Neuronal stem cell (in vitro differentiated cells): ENCODE measurements around the gene PRKN.

Source experiments
- DNase-seq: peaks from one replicate; pipeline ENCODE4 v3.0.0-alpha.2; 2013; ENCODE audit warnings: low spot score
- H2AFZ ChIP-seq: one replicate; pipeline ENCODE4 v1.6.1; 2013; ENCODE audit warnings: mild to moderate bottlenecking, low read length, inconsistent platforms
- H2AK5ac ChIP-seq: 2 replicates; pipeline ENCODE4 v1.6.1; 2013; ENCODE audit warnings: low read depth, mild to moderate bottlenecking, inconsistent platforms, low read length, moderate library complexity, mixed read lengths
- H2BK120ac ChIP-seq: 2 replicates; pipeline ENCODE4 v1.6.1; 2013; ENCODE audit warnings: low read depth, mild to moderate bottlenecking, inconsistent platforms, low read length, moderate library complexity, mixed read lengths
- H2BK12ac ChIP-seq: one replicate; pipeline ENCODE4 v1.6.1; 2013; ENCODE audit warnings: low read length, inconsistent platforms
- H2BK15ac ChIP-seq: 2 replicates; pipeline ENCODE4 v1.6.1; 2013; ENCODE audit warnings: mild to moderate bottlenecking, low read length, inconsistent platforms, mixed read lengths
- H2BK5ac ChIP-seq: one replicate; pipeline ENCODE4 v1.6.1; 2013; ENCODE audit warnings: inconsistent platforms, mild to moderate bottlenecking, low read length, moderate library complexity
- H3K14ac ChIP-seq: one replicate; pipeline ENCODE4 v1.6.1; 2013; ENCODE audit warnings: low read length, inconsistent platforms
- H3K18ac ChIP-seq: 2 replicates; pipeline ENCODE4 v1.6.1; 2013; ENCODE audit warnings: low read length, inconsistent platforms
- H3K23ac ChIP-seq: 2 replicates; pipeline ENCODE4 v1.6.1; 2013; ENCODE audit warnings: low read depth, mild to moderate bottlenecking, mixed read lengths, low read length, inconsistent platforms; ENCODE audit not compliant: poor library complexity
- H3K27ac ChIP-seq: replicated peaks from 3 replicates; pipeline ENCODE4 v1.5.1; 2013; ENCODE audit warnings: low read length, inconsistent platforms
- H3K27me3 ChIP-seq, 3 experiments: 2 replicates each; pipeline ENCODE4 v1.6.1; 2013; ENCODE audit warnings: low read length in 3 of 3, mild to moderate bottlenecking in 2 of 3, inconsistent platforms in 1 of 3, low read depth in 1 of 3, mixed read lengths in 1 of 3, moderate library complexity in 1 of 3; ENCODE audit not compliant: control insufficient read depth in 3 of 3, insufficient read depth in 3 of 3
- H3K36me3 ChIP-seq, 2 donors: replicated peaks in 1 of 2; 2 replicates each; pipeline ENCODE4 v1.6.1; 2013; ENCODE audit warnings: low read length in 2 of 2; ENCODE audit not compliant: control insufficient read depth in 2 of 2, insufficient read depth in 2 of 2
- H3K4ac ChIP-seq: 2 replicates; pipeline ENCODE4 v1.6.1; 2013; ENCODE audit warnings: inconsistent platforms, mild to moderate bottlenecking, low read length, moderate library complexity
- H3K4me1 ChIP-seq, 2 donors: 1 replicate in 1 of 2; 2 replicates in 1 of 2; pipeline ENCODE4 v1.6.1; 2013; ENCODE audit warnings: low read length in 2 of 2, low read depth in 1 of 2; ENCODE audit not compliant: control insufficient read depth in 2 of 2, insufficient read depth in 1 of 2
- H3K4me2 ChIP-seq: one replicate; pipeline ENCODE4 v1.6.1; 2013; ENCODE audit warnings: mild to moderate bottlenecking, low read length, inconsistent platforms; ENCODE audit not compliant: insufficient read depth, poor library complexity, severe bottlenecking
- H3K4me3 ChIP-seq, 2 donors: 2 replicates each; pipeline ENCODE4 v1.5.1; 2013; ENCODE audit warnings: low read length in 2 of 2, mild to moderate bottlenecking in 2 of 2, inconsistent platforms in 1 of 2, moderate library complexity in 1 of 2
- H3K79me1 ChIP-seq: one replicate; pipeline ENCODE4 v1.6.1; 2013; ENCODE audit warnings: low read depth, mild to moderate bottlenecking, inconsistent platforms, low read length, moderate library complexity
- H3K9ac ChIP-seq: one replicate; pipeline ENCODE4 v1.6.1; 2013; ENCODE audit warnings: mild to moderate bottlenecking, low read depth, low read length, inconsistent platforms; ENCODE audit not compliant: poor library complexity
- H3K9me3 ChIP-seq, 2 donors: replicated peaks in 1 of 2; 2 replicates each; pipeline versions ENCODE3 to v1.6.1; 2013; ENCODE audit warnings: low read length in 2 of 2, mild to moderate bottlenecking in 2 of 2, inconsistent platforms in 1 of 2, low read depth in 1 of 2, mixed read lengths in 1 of 2, moderate library complexity in 1 of 2; ENCODE audit not compliant: control insufficient read depth in 2 of 2, insufficient read depth in 1 of 2
- H4K8ac ChIP-seq: one replicate; pipeline ENCODE4 v1.6.1; 2013; ENCODE audit warnings: low read depth, mild to moderate bottlenecking, inconsistent platforms, low read length, moderate library complexity
- H4K91ac ChIP-seq: one replicate; pipeline ENCODE4 v1.6.1; 2013; ENCODE audit warnings: low read length, low read depth, mild to moderate bottlenecking, inconsistent platforms; ENCODE audit not compliant: poor library complexity
- WGBS, 2 donors: extraction: QIAGEN DNeasy Blood & Tissue Kit; methylation state at CpG; one replicate each; pipeline ENCODE4 v1.1.7; 2013; ENCODE audit warnings: missing lambda C conversion rate in 2 of 2, mixed read lengths in 1 of 2; ENCODE audit not compliant: insufficient read length in 2 of 2, insufficient replicate concordance in 1 of 2; ENCODE audit errors: extremely low coverage in 2 of 2; 5-methylcytosine and 5-hydroxymethylcytosine counted together

The PRKN gene

GRCh38 chr6:162026031-162026430 lies 701.5 kb downstream of the PRKN start:
- H3K9me3 ChIP-seq = no peaks in the 10 kb centered on the region
- H2BK15ac ChIP-seq = no peak overlapping the region
- no peaks in the 10 kb centered on the region for H3K27me3 ChIP-seq
- no peak overlapping the region for H4K91ac ChIP-seq
- WGBS, 2 donors = no CpG with 5 or more reads among the region's 8 CpGs
- H2AK5ac ChIP-seq = no peak overlapping the region
- H3K4me2 ChIP-seq = no peak overlapping the region
- H3K4me1 ChIP-seq = no peaks in the 10 kb centered on the region
- H3K23ac ChIP-seq = no peak overlapping the region
- DNase-seq = no peak
- H3K14ac ChIP-seq = no peak overlapping the region
- H2BK120ac ChIP-seq = no peak overlapping the region
- H3K9ac ChIP-seq = no peak overlapping the region
- H2BK5ac ChIP-seq = no peak overlapping the region
- no peak overlapping the region for H3K4ac ChIP-seq
- no peak overlapping the region for H3K4me3 ChIP-seq
- H2BK12ac ChIP-seq = no peak overlapping the region
- H3K27ac ChIP-seq = no peak overlapping the region
- no peak overlapping the region for H4K8ac ChIP-seq
- H3K79me1 ChIP-seq = no peaks in the 10 kb centered on the region
- H3K18ac ChIP-seq = no peak overlapping the region
- H3K36me3 ChIP-seq = no peaks in the 10 kb centered on the region
- no peak overlapping the region for H2AFZ ChIP-seq

DNA sequence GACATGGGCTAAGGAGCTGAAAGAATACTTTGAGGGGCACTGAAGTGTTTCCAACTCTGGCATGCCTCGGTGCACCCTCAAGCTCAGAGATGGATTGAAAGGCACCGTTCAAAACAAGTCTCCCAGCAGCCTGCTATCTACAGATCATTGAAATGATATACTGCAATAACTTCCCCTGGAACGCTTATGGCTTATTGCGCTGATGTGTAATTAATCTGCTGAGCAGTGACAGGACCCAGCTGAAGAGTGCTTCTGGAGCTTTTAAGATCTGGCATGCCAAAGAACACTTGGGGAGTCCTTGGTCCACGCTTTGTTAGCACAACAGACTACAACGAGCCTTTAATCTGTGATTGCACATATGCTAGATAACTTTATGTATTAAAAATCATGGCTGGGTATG lies 708.2 kb downstream of the PRKN start:
- H3K4me3 ChIP-seq = no peak overlapping the region

DNA sequence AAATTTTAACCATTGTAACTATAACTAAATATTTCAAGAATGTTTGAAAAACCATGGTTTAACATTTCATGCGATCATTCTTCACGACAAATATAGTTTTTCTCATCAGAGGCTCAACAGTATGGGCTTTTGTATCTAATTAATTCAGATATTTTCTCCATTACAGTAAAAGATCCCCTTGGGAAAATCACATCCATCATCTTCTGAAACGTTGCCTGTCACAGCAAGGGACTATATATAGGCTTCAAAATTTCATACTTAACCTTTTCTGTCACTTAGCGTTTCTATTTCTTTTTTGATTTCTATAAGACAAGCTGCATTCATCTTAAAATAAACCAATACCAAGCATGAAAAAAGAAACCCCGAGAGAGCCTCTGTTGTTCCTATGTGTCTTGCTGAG lies 710.0 kb downstream of the PRKN start:
- WGBS, 2 donors = no CpG with 5 or more reads among the region's 5 CpGs
- Histone ChIP-seq H3K27ac (no peak overlapping the region), H3K27me3 (no peaks in the 10 kb centered on the region), H3K23ac (no peak overlapping the region), H4K8ac (no peak overlapping the region), H3K4ac (no peak overlapping the region), H3K36me3 (no peaks in the 10 kb centered on the region), H3K79me1 (no peaks in the 10 kb centered on the region), H3K14ac (no peak overlapping the region), H2BK5ac (no peak overlapping the region), H3K9ac (no peak overlapping the region), H2AK5ac (no peak overlapping the region), H4K91ac (no peak overlapping the region), H2BK120ac (no peak overlapping the region), H3K4me2 (no peak overlapping the region), H2BK12ac (no peak overlapping the region), H3K18ac (no peak overlapping the region), H3K4me1 (no peaks in the 10 kb centered on the region), H2BK15ac (no peak overlapping the region), H2AFZ (no peak overlapping the region), H3K9me3 (no peaks in the 10 kb centered on the region), H3K4me3 (no peak overlapping the region)
- DNase-seq = no peak

More for the DNA sequence above, 708.2 kb downstream of the PRKN start:
- H2BK5ac ChIP-seq = no peak overlapping the region
- H3K79me1 ChIP-seq = no peaks in the 10 kb centered on the region
- H3K4me1 ChIP-seq = no peaks in the 10 kb centered on the region
- H4K8ac ChIP-seq = no peak overlapping the region
- H3K4ac ChIP-seq = no peak overlapping the region
- no peak overlapping the region for H3K27ac ChIP-seq
- no peak for DNase-seq
- no peak overlapping the region for H3K18ac ChIP-seq
- no peak overlapping the region for H2BK120ac ChIP-seq
- no CpG with 5 or more reads among the region's 6 CpGs for WGBS, 2 donors
- no peak overlapping the region for H2BK15ac ChIP-seq
- H3K23ac ChIP-seq = no peak overlapping the region
- H2AK5ac ChIP-seq = no peak overlapping the region
- H2BK12ac ChIP-seq = no peak overlapping the region
- no peak overlapping the region for H3K4me2 ChIP-seq
- no peak overlapping the region for H3K14ac ChIP-seq
- H4K91ac ChIP-seq = no peak overlapping the region
- H3K27me3 ChIP-seq = no peaks in the 10 kb centered on the region
- H3K36me3 ChIP-seq = no peaks in the 10 kb centered on the region
- H2AFZ ChIP-seq = no peak overlapping the region
- no peaks in the 10 kb centered on the region for H3K9me3 ChIP-seq
- H3K9ac ChIP-seq = no peak overlapping the region

DNA sequence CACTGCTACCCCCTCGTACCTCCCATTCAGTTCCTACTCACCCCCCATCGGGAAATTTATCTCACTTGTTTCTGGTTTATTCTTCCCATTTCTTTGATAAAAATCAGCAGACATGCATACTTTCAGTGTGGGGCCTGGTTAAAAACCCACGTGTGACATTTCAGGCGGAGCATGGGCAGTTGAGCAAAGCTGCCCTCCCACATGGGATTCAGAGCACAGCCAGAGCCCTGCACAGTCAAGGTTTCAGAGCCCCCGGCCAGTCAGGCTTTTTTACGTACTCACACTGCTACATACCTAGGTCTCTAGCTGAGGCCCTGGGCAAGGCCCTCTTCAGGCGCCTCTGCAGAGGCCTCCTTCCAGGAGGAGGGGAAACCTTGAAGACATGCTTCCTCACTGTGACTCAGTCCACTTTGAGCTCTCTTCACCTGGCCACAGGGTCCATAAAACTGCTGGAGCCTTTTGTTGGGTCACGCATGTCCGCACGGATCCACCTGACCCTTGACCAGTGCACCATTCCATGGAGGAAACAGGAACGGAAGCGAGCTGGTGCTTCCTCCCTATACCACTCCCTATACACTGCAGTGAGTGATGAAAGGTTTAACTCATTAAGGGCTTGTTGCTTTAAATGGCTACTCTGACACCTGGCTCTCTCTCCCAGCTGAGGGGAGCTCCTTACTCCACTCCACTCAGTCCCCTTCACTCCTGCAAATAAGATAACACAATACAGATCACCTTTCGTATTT lies 713.3 kb downstream of the PRKN start:
- no peak overlapping the region for H2AFZ ChIP-seq
- H4K8ac ChIP-seq = no peak overlapping the region
- H3K14ac ChIP-seq = no peak overlapping the region
- no peaks in the 10 kb centered on the region for H3K36me3 ChIP-seq
- H3K4me1 ChIP-seq = no peaks in the 10 kb centered on the region
- no peak overlapping the region for H3K4me2 ChIP-seq
- peak overlapping the region; percentile 38 for H4K91ac ChIP-seq
- H3K27me3 ChIP-seq = no peaks in the 10 kb centered on the region
- no peak for DNase-seq
- H2BK120ac ChIP-seq = no peak overlapping the region
- H2BK12ac ChIP-seq = no peak overlapping the region
- no peak overlapping the region for H2AK5ac ChIP-seq
- no peaks in the 10 kb centered on the region for H3K9me3 ChIP-seq
- H3K4ac ChIP-seq = no peak overlapping the region
- H3K4me3 ChIP-seq = no peak overlapping the region
- H3K23ac ChIP-seq = no peak overlapping the region
- H3K18ac ChIP-seq = no peak overlapping the region
- WGBS, 2 donors = no CpG with 5 or more reads among the region's 13 CpGs
- H3K79me1 ChIP-seq = no peaks in the 10 kb centered on the region
- no peak overlapping the region for H3K27ac ChIP-seq
- H2BK15ac ChIP-seq = no peak overlapping the region
- no peak overlapping the region for H3K9ac ChIP-seq
- no peak overlapping the region for H2BK5ac ChIP-seq
